SIG-M5 treated with dmso at 0.1 percent for 504 hours (cell line): ENCODE results near the gene LRRC17.
A peak's percentile ranks its signal among the peaks of the same experiment; 100 is the strongest.

ENCODE experiments used
- DNase-seq: peaks from one replicate; lab custom pipeline; 2025; ENCODE audit not compliant: unreplicated experiment; lab: John Stamatoyannopoulos, UW

LRRC17 gene

GRCh38 chr7:102985176-102985783 is 72.5 kb downstream of the LRRC17 start:
- no peak for DNase-seq

- no peak for DNase-seq
Observed at GRCh38 chr7:102988088-102988487, 75.3 kb downstream of the LRRC17 start.

GRCh38 chr7:102988631-102989560 is 76.1 kb downstream of the LRRC17 start:
- DNase-seq = peak; percentile 39

GRCh38 chr7:102990642-102991041 is 77.8 kb downstream of the LRRC17 start:
- DNase-seq = no peak

GRCh38 chr7:102991077-102991539 is 78.3 kb downstream of the LRRC17 start:
- DNase-seq = peak; percentile 69

GRCh38 chr7:102991540-102992214 is 78.9 kb downstream of the LRRC17 start:
- DNase-seq = peak; percentile 55

GRCh38 chr7:102992509-102992937 is 79.7 kb downstream of the LRRC17 start:
- DNase-seq = no peak

GRCh38 chr7:102992938-102993717 is 80.3 kb downstream of the LRRC17 start:
- DNase-seq = peak; percentile 13

- no peak for DNase-seq
Observed at GRCh38 chr7:102993718-102994029, 80.9 kb downstream of the LRRC17 start.

GRCh38 chr7:102994567-102994966 is 81.8 kb downstream of the LRRC17 start:
- DNase-seq = no peak
